PC-9 (cell line): ENCODE results near the gene WASHC1. TPM values are rescaled to one million over a fixed set of nuclear protein-coding genes. Genes with fewer than 3 reads are reported as not detected.
"Not testable (repeated sequence)": the region's sequence is repeated elsewhere in the genome, so short reads cannot be mapped to it uniquely, and the experiment has no call there.

Source experiments
- Bru-seq: library from RNA; stranded (reverse); fragments of 400-500 nt; gene quantifications from one replicate; lab custom pipeline; 2021; lab: Mats Ljungman, UMichigan
- BruChase-seq, 2 experiments: library from RNA; stranded (reverse); fragments of 400-500 nt; gene quantifications; one replicate each; lab custom pipeline; 2021; lab: Mats Ljungman, UMichigan
- BruUV-seq: library from RNA; stranded (reverse); fragments of 400-500 nt; replicated peaks from 2 replicates; lab custom pipeline; 2021; lab: Mats Ljungman, UMichigan
- CTCF ChIA-PET: fragments of 300-600 bp; sonication (Branson Sonifier 250); formaldehyde crosslinking; loops from one replicate; lab custom pipeline; 2022; ENCODE audit warnings: antibody characterized with exemption; lab: Charles Lee
- POLR2A ChIA-PET: fragments of 300-600 bp; sonication (Branson Sonifier 250); formaldehyde crosslinking; loops from one replicate; lab custom pipeline; 2022; ENCODE audit warnings: antibody characterized with exemption; ENCODE audit not compliant: unreplicated experiment; lab: Charles Lee
- DNase-seq, 2 experiments: peaks; one replicate each; pipeline versions ENCODE4 v3.0.0 to v3.0.0-alpha.2; 2015 to 2022; ENCODE audit warnings: mixed read lengths in 1 of 2
- H2AFZ ChIP-seq: fragments of 200-600 bp; sonication (generic); 2 replicates; pipeline ENCODE4 v1.8.1; 2017; ENCODE audit warnings: antibody characterized with exemption
- H3F3A ChIP-seq: fragments of 200-600 bp; sonication (generic); 2 replicates; pipeline ENCODE4 v1.8.1; 2017; ENCODE audit warnings: antibody characterized with exemption, mild to moderate bottlenecking, low read depth; ENCODE audit not compliant: insufficient read depth
- H3K27ac ChIP-seq: fragments of 200-600 bp; sonication (generic); 2 replicates; pipeline ENCODE4 v1.6.1; 2016; ENCODE audit warnings: mixed run types
- H3K27me3 ChIP-seq: fragments of 200-600 bp; sonication (generic); 2 replicates; pipeline ENCODE4 v1.6.1; 2016; ENCODE audit warnings: low read depth, mixed run types; ENCODE audit not compliant: insufficient read depth
- H3K36me3 ChIP-seq: fragments of 200-600 bp; sonication (generic); 2 replicates; pipeline ENCODE4 v1.6.1; 2016; ENCODE audit warnings: low read depth, mixed run types
- H3K4me1 ChIP-seq: fragments of 200-600 bp; sonication (generic); replicated peaks from 2 replicates; pipeline ENCODE4 v1.6.1; 2016; ENCODE audit warnings: mixed run types; ENCODE audit not compliant: insufficient read depth
- H3K4me2 ChIP-seq: fragments of 200-600 bp; sonication (generic); 2 replicates; pipeline ENCODE4 v1.6.1; 2017; ENCODE audit warnings: mixed run types
- H3K4me3 ChIP-seq: fragments of 200-600 bp; sonication (generic); 2 replicates; pipeline ENCODE4 v1.6.1; 2016; ENCODE audit warnings: mixed run types
- H3K79me2 ChIP-seq: fragments of 200-600 bp; sonication (generic); 2 replicates; pipeline ENCODE4 v1.6.1; 2017; ENCODE audit warnings: low read depth, mixed run types
- H3K9me2 ChIP-seq: fragments of 200-600 bp; sonication (generic); 2 replicates; pipeline ENCODE4 v1.8.1; 2017; ENCODE audit warnings: mild to moderate bottlenecking; ENCODE audit not compliant: insufficient read depth
- H3K9me3 ChIP-seq: fragments of 200-600 bp; sonication (generic); 2 replicates; pipeline ENCODE4 v1.8.1; 2016; ENCODE audit warnings: low read depth; ENCODE audit not compliant: insufficient read depth
- H4K20me1 ChIP-seq: fragments of 200-600 bp; sonication (generic); 2 replicates; pipeline ENCODE4 v1.8.1; 2017; ENCODE audit not compliant: insufficient read depth
- intact Hi-C: fragments of 100-400 bp; cut with micrococcal nuclease; formaldehyde crosslinking; loops from one replicate; pipeline ENCODE4 v1.10.0; 2022; ENCODE audit not compliant: unreplicated experiment
- long read RNA-seq: library from polyadenylated mRNA; stranded (forward); transcript quantifications from one replicate; pipeline ENCODE4 v2.0.0, GENCODE V29; 2022
- total RNA-seq: library from RNA; stranded (reverse); gene quantifications from 2 replicates; pipeline ENCODE4 v1.2.3, GENCODE V29; 2021

WASHC1 gene
- 19.0 and 26.1 TPM in 2 replicates for total RNA-seq
- Bru-seq, nascent RNA, result percentile 58 among the genes with signal in this experiment
- percentile 77 among the genes with signal in this experiment for BruChase-seq, experiment 1, labeled RNA remaining after a 2-hour chase
- BruChase-seq, experiment 2, labeled RNA remaining after a 6-hour chase, result percentile 72 among the genes with signal in this experiment
- long read RNA-seq, partial matches to known transcripts, result 1 of 25 reads
- long read RNA-seq, other reads (novel, unspliced or antisense), result 24 of 25 reads

- H3K27ac ChIP-seq, BruUV-seq, CTCF ChIA-PET: not testable (repeated sequence)
Measured at GRCh38 chr9:29356-29755, at the start of gene WASHC1. WASHC1 (minus strand) TSS chr9:29456; CDS start chr9:24999, 4,457 bp downstream.

GRCh38 chr9:78333-78732, 49.1 kb upstream of the WASHC1 start:
- DNase-seq, H3K4me3 ChIP-seq, H3K4me2 ChIP-seq, BruUV-seq, H3K27me3 ChIP-seq, H3K27ac ChIP-seq, H3K9me2 ChIP-seq, H3K9me3 ChIP-seq, H3K36me3 ChIP-seq, CTCF ChIA-PET, H3K79me2 ChIP-seq, POLR2A ChIA-PET, H3K4me1 ChIP-seq, H2AFZ ChIP-seq, H4K20me1 ChIP-seq, intact Hi-C loops, H3F3A ChIP-seq: not testable (repeated sequence)

More at GRCh38 chr9:29356-29755, at the start of gene WASHC1:
- H3K79me2 ChIP-seq, intact Hi-C loops, H3K4me2 ChIP-seq, POLR2A ChIA-PET, H2AFZ ChIP-seq, H3F3A ChIP-seq, H3K9me3 ChIP-seq, H3K36me3 ChIP-seq, H3K4me1 ChIP-seq, DNase-seq, H4K20me1 ChIP-seq, H3K9me2 ChIP-seq, H3K27me3 ChIP-seq: not testable (repeated sequence)
- peak within 1 kb of the TSS; percentile 35; the same call in 1 of the 2 replicates for H3K4me3 ChIP-seq

- H3K36me3 ChIP-seq, H3K4me2 ChIP-seq, H3K9me3 ChIP-seq, H3K27ac ChIP-seq, H3K79me2 ChIP-seq, H3K4me3 ChIP-seq, H3K27me3 ChIP-seq, BruUV-seq, H3K4me1 ChIP-seq, POLR2A ChIA-PET, H2AFZ ChIP-seq, H3F3A ChIP-seq, H4K20me1 ChIP-seq, DNase-seq, H3K9me2 ChIP-seq, CTCF ChIA-PET, intact Hi-C loops: not testable (repeated sequence)
Measured at GRCh38 chr9:76389-76788, 47.1 kb upstream of the WASHC1 start.

- DNase-seq, H2AFZ ChIP-seq, POLR2A ChIA-PET, H3K9me3 ChIP-seq, BruUV-seq, H3K27me3 ChIP-seq, H3K4me2 ChIP-seq, H3K36me3 ChIP-seq, H3F3A ChIP-seq, H3K27ac ChIP-seq, H3K4me3 ChIP-seq, CTCF ChIA-PET, H4K20me1 ChIP-seq, intact Hi-C loops, H3K9me2 ChIP-seq, H3K4me1 ChIP-seq, H3K79me2 ChIP-seq: not testable (repeated sequence)
Measured at GRCh38 chr9:73900-74525, 44.8 kb upstream of the WASHC1 start.

- H2AFZ ChIP-seq, H3K4me3 ChIP-seq, H3K36me3 ChIP-seq, H3K79me2 ChIP-seq, H3K4me1 ChIP-seq, H3K9me3 ChIP-seq, DNase-seq, H3K4me2 ChIP-seq, BruUV-seq, POLR2A ChIA-PET, intact Hi-C loops, H3F3A ChIP-seq, H3K9me2 ChIP-seq, H3K27ac ChIP-seq, H4K20me1 ChIP-seq, CTCF ChIA-PET, H3K27me3 ChIP-seq: not testable (repeated sequence)
Measured at GRCh38 chr9:73076-73899, 44.0 kb upstream of the WASHC1 start.

GRCh38 chr9:63031-63629, 33.9 kb upstream of the WASHC1 start:
- H3K4me3 ChIP-seq, H3K36me3 ChIP-seq, intact Hi-C loops, CTCF ChIA-PET, DNase-seq, H3K27me3 ChIP-seq, H3K4me1 ChIP-seq, BruUV-seq, H3K9me2 ChIP-seq, H4K20me1 ChIP-seq, H3K4me2 ChIP-seq, H3F3A ChIP-seq, H3K79me2 ChIP-seq, H3K9me3 ChIP-seq, H2AFZ ChIP-seq, H3K27ac ChIP-seq, POLR2A ChIA-PET: not testable (repeated sequence)

- CTCF ChIA-PET, H3K79me2 ChIP-seq, H3K4me1 ChIP-seq, DNase-seq, POLR2A ChIA-PET, H2AFZ ChIP-seq, H3K9me2 ChIP-seq, H3K36me3 ChIP-seq, H4K20me1 ChIP-seq, intact Hi-C loops, H3K9me3 ChIP-seq, H3K27ac ChIP-seq, H3K27me3 ChIP-seq, H3K4me3 ChIP-seq, BruUV-seq, H3F3A ChIP-seq, H3K4me2 ChIP-seq: not testable (repeated sequence)
Measured at GRCh38 chr9:52678-53077, 23.4 kb upstream of the WASHC1 start.
